Stomach (tissue), 4 donors: ENCODE data around the gene TMEM222.

Experiments
- POLR2A ChIP-seq, 4 donors: fragments of 450-650 bp; IDR thresholded peaks; one replicate each; pipeline ENCODE4 v1.6.1; 2016; ENCODE audit warnings: antibody characterized with exemption in 4 of 4, control low read depth in 2 of 4, mild to moderate bottlenecking in 1 of 4, moderate library complexity in 1 of 4
- POLR2AphosphoS5 ChIP-seq, 3 donors: sonication (generic); formaldehyde crosslinking; IDR thresholded peaks; one replicate each; pipeline ENCODE4 v1.6.1; 2016; ENCODE audit warnings: antibody characterized with exemption in 3 of 3
- TF ChIP-seq, protein P1 (sequence below), 7 experiments: fragments of 450-650 bp in 4 of 7; fragments of 200-600 bp in 3 of 7; sonication (generic) in 3 of 7; IDR thresholded peaks; one replicate each; pipeline ENCODE4 v1.5.1; 2016 to 2019; ENCODE audit warnings: antibody characterized with exemption in 7 of 7, control low read depth in 2 of 7, mild to moderate bottlenecking in 1 of 7

DNA sequence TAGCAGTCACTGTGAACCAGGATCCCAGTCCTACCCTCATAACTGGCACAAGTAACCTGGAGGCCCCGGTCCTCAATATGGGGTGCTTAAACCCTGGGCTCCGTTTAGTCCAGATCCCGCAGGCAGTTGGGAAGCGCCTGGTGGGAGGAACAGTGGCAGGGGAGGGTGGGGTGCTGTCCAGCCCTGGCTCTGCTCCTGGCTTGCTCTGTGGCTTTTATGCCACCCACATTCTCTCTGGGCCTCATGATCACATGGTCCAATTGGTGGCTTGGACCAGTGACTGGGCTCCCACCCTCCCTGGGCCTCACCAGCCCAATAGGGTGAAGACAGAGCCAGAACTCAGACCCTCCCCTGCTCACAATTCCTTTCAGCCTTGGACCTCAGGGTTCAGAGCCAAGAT lies 58.3 kb downstream of the TMEM222 start:
- TF ChIP-seq, protein P1, sequence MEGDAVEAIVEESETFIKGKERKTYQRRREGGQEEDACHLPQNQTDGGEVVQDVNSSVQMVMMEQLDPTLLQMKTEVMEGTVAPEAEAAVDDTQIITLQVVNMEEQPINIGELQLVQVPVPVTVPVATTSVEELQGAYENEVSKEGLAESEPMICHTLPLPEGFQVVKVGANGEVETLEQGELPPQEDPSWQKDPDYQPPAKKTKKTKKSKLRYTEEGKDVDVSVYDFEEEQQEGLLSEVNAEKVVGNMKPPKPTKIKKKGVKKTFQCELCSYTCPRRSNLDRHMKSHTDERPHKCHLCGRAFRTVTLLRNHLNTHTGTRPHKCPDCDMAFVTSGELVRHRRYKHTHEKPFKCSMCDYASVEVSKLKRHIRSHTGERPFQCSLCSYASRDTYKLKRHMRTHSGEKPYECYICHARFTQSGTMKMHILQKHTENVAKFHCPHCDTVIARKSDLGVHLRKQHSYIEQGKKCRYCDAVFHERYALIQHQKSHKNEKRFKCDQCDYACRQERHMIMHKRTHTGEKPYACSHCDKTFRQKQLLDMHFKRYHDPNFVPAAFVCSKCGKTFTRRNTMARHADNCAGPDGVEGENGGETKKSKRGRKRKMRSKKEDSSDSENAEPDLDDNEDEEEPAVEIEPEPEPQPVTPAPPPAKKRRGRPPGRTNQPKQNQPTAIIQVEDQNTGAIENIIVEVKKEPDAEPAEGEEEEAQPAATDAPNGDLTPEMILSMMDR (IDR thresholded peaks at IDR 0.05) = no peak
- TF ChIP-seq POLR2AphosphoS5 (IDR thresholded peaks at IDR 0.05) = no peak
- no peak for TF ChIP-seq POLR2A (IDR thresholded peaks at IDR 0.05)
